ENCODE measurements around the gene HSPB6. TPM values are rescaled to one million over a fixed set of nuclear protein-coding genes. Genes with fewer than 3 reads are reported as not detected.

The HSPB6 gene
- total RNA-seq, 1 experiment from 2014 or later = 0.06 TPM

DNA sequence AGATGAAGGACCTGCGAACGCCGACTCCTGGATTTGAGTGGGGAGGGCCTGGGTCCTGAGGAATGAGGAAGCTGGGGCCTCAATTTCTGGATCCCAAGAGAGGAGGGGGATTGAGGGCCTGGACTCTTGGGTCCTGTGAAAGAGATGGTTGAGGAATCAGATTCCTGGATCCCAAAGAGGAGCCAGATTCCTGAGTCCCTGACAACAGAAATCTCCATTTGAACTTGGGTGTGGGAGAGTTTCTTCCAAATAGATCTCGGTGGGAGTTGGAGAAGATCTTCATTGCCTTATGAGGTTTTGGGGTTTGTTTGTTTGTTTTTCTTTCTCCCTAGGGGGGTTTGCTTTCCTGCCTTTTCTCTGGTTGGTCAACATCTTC lies 10.8 kb downstream of the HSPB6 start:
- no peak for DNase-seq (ENCODE audit: low read depth)

DNA sequence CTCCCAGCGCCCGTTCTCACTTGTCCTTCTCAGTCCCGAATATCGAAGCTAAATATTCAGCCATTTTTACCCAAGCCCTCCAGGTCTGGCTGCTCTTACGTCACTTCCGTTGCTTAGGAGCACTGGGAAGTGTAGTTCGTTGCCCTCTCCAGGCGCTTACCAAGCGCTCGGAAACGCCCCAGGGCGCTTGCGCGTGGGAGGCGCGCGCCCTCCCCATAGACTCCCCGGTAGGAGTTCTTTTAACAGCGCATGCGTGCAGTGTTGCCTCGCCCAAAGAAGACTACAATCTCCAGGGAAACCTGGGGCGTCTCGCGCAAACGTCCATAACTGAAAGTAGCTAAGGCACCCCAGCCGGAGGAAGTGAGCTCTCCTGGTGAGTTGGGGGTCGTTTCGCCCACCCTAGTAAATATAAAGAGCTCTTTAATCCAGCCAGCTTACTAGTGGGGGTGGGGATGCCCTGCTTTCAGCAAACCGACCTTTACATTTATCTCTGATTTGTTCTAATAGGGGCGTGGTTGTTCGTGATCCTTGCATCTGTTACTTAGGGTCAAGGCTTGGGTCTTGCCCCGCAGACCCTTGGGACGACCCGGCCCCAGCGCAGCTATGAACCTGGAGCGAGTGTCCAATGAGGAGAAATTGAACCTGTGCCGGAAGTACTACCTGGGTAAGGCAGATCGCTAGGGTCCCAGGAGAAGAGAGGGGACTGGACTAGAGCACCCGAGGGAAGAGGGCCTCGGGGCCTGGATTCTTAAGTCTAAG lies 11.3 kb downstream of the HSPB6 start, which contains the start of the genes PSENEN and U2AF1L4:
Gene PSENEN (plus strand): TSS at position 324 of the 759 bp plus-strand sequence. CDS start 280 bp downstream, at position 604.
Gene U2AF1L4 (minus strand): TSS at position 91 of the 759 bp plus-strand sequence. CDS start 27 bp downstream, at position 64.
- DNase-seq (ENCODE audit: low read depth) = peak; percentile 99

DNA sequence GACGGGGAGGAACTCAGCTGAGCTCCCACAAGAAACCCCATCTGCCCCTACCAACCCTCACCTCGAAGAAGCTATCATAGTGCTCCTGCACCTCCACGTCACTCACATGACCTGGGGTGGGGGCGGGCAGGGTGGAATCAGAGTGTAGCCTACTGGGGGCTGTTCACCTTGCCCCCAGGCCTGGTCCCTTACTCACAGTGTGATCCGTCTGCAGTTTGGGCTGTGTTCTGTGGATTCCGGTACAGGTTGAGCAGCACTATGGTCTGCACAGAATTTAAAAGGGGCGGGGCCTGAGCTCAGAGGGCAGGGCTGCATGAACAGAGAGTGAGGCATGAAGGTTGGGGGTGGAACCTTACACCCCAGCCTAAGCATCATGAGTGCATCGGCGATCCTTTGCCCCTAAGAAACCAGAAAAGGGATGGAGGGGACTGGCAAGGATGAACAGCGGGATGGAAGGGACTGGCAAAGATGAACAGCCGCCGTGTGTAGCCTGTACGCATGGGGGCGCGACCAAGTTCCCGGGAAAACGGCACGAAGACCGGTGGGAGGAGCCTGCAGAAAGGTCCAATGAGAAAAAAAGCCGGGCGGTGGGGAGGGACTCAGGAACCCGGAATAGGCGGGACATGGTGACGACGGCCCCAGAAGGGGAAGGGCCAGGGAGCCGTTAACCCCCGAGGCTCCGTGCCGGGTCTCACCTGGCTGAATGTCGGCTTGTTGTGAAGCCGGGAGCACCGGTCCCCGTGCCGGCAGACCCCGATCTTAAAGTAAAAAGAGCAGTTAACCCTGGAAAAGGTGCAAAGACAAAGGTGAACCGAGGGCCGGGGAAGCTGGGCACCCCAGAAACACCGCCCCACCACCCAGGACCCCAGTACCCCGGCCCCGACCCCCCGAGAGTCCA lies 12.2 kb downstream of the HSPB6 start:
- peak; percentile 95 for DNase-seq (ENCODE audit: low read depth)

DNA sequence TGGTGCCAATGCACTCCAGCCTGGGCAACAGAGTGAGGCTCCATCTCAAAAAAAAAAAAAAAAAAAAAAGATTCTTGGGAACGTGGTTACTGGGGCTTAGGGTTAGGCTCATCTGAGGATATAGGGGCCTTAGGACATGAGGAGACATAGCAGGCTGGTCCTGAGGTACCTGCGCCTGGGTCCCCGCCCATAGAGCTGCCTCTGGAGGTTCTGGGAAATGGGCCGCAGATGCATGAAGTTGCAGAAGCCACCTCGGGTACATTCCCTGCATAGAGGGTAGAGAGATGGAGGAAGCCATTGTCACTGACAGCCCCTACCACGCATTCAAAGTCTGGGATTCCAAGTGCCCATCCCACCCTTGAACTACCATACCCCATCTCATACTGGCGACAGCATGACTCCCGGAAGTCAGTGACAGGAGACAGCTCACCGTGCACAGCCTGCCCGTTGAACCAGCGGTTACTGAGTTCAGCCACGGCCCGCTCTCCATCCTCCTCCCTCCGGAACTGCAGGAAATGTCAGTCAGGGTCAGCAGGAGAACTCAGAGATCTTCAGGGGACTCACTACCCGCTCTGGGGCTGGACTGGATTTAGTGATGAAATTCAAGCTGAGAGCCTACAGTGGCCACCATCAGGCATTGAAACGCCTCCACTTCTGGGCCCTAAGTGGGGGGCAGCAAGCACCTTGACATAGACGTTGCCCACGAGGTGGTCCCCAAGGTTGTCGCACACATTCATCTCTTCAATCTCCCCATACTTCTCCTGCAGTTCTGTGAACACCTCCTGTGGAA lies 13.0 kb downstream of the HSPB6 start:
- DNase-seq (ENCODE audit: low read depth) = no peak

DNA sequence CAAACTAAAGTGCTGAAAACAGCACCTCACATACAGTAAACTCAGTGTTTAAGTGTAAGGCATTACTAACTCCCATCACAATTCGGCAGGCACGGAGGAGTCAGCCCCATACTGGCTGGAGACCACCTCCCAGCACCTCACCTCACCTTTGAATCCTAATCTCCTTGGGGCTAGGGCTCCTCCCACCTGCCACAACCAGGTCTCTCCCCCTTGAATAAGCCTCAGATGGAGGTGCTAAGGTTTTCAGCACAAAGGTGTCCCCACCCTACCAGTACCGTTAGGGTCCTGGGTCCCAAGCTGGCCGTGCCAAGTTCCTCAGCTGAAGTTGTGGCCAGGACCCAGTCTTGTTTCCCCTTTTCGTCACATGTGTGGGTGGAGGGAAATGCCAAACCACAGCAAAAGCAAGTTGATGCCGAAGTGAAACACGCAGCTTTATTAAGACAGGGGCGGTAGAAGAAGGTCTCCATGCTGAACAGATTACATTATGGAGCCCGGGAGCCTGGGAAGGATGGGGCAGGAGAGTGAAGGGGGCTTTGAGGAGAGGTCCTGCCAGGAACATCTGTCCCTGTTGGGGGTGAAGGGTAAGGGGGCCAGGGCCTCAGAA lies 14.6 kb downstream of the HSPB6 start, which contains the start of gene IGFLR1:
Gene IGFLR1 (minus strand): TSS at position 332 of the 604 bp plus-strand sequence. CDS start 1,272 bp downstream, outside the sequence.
- DNase-seq (ENCODE audit: low read depth) = no peak

DNA sequence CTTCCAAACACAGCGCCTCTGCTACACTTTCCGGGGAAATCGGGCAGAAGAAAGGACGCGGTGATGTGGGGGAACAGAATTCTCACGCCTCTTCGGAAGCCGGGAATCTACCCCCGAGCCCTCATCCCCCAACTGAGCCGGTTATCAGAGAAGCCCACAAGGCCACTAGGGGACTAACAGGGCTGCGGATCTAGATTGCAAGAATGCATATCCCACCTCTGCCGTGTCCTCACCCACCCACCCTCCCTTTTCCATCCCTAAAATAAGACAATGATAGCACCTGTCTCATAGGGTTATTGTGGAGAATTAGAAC lies 15.7 kb downstream of the HSPB6 start:
- DNase-seq (ENCODE audit: low read depth) = no peak

DNA sequence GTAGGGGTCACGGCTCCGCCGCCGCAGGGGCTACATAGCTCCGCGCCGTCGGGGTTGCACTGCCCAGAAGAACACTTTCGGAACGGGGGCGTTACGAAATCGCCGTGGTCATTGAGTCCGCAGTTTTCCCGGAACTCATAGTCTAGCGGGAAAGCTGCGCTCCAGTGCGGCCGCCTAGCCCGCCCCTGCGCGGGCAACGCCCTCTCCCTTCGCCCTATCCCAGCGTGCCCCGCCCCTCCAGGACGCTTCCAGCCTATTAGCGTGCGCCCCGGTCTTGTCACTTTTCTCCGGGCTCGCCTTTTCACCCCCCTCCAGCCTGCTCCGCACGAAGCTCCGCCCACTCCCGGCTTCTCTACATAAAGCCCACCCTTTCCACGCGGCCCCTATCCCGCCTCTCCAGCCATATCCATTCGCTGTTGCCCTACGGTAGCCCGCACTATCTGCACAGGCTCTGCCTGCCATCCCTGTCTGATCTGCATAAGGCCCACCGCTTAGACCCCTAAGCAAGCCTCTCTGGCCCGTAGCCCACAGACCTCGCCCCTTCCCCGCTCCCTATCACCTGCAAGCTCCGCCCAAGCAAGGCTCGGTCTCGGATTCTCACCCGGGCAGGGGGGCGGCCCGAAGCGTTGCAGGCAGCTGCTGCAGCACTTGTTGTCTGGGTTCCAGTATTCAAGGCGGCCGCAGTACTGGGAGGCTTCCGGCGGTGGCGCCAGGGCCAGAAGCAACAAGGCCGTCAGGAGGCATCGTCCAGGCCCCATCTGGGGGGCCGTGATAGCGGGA lies 16.2 kb downstream of the HSPB6 start:
- DNase-seq (ENCODE audit: low read depth) = peak; percentile 99

DNA sequence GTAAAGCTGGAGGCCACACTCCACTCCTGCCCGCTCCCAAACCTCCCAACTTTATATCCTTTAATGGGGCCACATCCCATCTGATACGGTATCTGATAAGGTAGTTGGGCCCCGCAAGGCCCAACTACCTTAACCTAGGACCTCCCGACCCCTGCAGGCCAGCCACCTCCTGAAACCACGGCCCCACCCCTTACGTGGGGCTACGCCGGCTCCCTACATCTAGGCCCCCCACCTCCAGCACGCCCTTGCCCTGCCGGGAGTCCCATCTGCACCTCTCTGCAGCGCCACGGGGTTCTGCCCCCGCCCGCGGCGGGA lies 16.8 kb downstream of the HSPB6 start:
- DNase-seq (ENCODE audit: low read depth) = no peak

DNA sequence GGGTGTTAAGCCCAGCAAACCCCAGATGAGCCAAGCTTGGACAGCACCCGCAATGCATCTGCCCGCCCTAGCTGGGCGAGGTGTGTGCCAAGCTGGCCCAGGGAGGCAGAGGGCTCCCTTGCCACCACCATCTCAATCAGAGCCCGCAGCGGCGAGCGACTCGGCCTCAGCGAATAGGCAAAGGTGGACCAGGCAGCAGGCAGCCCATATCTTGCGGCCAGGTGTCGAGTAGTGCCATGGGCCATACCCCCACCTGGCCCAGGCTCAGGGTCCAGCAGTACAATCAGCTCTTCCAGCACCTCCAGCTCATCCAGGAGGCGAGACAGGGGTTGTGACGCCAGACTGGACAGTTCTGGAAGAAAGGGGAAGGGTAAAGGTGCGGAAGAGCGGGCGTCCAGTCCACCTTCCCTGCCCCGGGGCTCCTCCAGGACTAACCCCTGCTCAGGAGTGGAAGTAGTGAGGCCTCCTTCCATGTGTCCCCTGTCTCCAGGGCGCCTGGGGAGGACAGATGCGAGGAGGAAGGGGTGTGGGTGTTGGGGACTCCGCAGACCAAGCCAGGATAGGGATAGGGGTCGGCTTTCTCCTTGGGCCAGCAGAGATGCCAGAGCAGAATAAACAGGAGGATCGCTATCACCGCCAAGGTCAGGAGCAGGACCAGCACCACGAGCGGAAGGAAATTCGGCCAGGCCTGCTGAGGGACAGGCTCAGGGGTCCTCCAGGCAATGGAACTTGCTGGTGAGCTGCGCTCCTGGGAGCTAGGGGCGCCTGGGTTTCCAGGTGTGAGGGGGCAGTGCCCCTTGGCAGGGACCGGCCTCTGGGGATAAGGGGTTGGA lies 17.3 kb downstream of the HSPB6 start:
- no peak for DNase-seq (ENCODE audit: low read depth)

DNA sequence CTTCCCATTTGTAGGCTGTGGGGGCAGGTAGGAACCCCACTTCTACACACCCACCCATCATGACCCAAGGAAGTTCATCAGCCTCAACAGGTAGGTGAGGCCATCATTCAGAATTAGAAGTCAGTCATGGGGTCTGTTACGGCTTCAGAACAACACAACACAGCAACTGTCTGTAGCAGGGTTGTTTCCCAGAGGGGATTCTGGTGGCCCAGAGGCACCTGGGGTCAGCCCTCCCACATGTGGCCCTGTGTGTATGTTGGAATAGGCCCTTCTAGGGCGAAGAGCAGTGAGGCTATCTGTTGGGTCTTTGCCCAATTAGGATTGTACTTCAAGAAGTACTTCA lies 18.0 kb downstream of the HSPB6 start:
- DNase-seq (ENCODE audit: low read depth) = no peak

DNA sequence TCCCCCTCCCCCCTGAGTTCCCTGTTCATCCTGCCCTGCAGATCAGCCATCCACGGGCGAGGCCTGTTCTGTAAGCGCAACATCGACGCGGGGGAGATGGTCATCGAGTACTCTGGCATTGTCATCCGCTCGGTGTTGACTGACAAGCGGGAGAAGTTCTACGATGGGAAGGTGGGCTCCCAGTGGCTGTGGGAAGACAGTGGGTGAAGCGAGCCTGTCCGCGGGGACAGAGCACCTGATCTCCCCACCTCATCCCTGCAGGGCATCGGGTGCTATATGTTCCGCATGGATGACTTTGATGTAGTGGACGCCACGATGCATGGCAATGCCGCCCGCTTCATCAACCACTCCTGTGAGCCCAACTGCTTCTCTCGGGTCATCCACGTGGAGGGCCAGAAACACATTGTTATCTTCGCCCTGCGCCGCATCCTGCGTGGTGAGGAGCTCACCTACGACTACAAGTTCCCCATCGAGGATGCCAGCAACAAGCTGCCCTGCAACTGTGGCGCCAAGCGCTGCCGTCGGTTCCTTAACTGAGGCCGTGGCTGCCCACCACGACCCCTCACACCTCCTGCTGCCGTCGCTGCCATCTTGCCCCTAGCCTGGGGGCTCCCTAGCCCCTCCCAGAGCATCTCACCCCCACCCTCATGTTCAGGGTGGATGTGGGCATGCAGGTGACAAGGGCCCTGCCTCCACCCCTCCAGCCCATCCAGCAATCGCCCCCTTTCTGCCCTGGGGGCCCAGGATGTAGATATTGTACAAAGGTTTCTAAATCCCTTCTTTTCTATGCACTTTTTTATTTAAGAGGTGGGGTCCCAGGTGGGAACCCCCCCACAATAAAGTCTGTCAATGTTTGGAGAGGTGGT lies 18.6 kb downstream of the HSPB6 start:
- no peak for DNase-seq (ENCODE audit: low read depth)

DNA sequence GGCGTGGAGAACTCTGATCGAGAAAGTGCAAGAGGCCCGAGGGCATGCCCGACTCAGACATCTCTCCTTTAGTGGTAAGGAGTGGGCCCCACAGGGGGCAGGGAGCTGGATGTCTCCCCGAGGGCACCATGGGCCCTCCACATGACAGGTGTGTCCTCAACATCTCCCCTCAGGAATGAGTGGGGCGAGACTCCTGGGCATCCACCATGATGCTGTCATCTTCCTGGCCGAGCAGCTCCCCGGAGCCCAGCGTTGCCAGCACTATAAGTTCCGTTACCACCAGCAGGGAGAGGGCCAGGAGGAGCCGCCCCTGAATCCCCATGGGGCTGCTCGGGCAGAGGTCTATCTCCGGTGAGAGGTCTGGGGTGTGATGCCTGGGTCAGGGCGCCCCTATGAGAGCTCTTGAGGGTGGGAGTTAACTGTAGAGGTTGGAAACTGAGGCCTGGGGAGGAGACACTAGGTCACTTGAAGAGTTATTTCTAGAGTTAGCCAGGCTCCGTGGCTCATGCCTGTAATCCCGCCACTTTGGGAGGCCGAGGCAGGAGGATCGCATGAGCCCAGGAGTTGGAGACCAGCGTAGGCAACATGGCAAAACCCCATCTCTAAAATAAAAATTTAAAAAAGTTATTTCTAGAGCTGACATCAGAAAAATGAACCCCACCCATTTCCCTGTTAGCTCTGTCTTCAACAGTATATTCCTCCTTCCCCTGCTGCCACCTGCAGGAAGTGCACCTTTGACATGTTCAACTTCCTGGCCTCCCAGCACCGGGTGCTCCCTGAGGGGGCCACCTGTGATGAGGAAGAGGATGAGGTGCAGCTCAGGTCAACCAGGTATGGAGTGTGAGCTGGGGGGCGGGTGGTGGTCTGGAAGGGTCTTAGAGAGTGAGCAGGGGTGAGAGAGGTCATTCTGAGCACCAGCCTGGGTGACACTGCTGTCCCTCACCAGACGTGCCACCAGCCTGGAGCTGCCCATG lies 19.6 kb downstream of the HSPB6 start:
- DNase-seq (ENCODE audit: low read depth) = no peak

DNA sequence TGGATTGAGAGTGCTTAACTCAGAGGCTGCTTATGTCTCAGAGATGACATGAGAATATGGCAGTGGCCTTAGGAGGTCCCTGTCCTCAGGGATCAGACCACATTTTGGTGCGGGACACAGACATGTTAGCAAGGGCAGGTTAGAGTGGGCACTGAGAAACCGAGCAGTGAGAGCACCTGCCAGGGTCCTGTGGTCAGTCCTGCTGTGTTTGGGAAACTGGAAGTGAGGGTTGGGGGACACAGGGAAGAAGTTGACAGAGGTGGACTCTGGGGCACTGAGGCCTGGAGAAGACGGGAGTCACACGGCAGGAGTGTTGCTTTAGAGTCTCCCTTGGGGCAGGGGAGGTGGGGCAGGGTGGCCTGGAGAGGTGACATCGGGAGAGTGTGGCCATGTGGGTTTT lies 21.9 kb downstream of the HSPB6 start:
- DNase-seq (ENCODE audit: low read depth) = no peak

DNA sequence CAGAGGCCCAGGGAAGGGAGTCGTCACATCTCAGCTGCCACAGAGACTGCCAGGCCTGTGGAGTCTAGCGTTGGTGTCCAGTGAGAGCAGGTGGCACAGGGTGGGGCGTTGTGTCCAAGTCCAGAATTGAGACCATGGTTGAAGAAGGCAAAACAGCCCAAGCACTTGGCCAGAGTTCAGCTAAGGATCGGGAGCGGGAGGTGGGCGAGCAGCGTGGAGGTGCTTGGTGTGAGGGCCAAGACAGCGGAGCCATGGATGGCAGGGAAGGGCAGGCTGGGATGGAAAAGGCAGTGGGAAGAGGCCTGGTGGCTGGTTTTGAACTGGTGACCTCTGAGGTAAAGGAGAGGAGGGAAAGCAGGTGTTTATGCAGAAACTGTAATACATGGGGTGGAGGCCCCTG lies 22.6 kb downstream of the HSPB6 start:
- DNase-seq (ENCODE audit: low read depth) = no peak

DNA sequence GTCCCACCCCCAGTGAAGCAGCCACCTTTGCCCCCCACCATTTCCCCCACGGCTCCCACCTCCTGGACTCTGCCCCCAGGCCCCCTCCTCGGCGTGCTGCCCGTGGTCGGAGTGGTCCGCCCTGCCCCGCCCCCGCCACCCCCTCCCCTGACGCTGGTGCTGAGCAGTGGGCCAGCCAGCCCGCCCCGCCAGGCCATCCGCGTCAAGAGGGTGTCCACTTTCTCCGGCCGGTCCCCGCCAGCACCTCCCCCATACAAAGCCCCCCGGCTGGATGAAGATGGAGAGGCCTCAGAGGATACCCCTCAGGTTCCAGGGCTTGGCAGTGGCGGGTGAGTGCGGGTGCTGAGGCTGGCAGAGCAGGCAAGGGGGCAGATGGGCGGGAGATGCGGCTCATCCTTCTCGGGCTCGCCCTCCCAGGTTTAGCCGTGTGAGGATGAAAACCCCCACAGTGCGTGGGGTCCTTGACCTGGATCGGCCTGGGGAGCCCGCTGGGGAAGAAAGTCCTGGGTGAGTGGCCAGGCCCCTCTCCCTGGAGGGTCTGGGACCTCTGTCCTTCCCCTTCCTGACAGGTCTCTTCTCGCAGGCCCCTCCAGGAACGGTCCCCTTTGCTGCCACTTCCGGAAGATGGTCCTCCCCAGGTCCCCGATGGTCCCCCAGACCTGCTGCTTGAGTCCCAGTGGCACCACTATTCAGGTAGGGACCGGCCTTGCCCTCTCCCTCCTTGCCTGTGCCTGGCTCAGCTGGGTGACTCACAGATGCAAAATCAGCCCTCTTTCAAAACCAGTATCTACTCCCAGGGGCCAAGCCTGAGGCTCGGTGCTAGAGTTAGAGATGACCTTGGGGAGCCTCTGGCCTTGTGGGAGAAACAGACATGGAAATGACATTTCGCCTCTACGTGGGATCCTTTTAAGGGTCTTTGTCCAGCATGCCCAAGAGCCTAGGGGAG lies 23.4 kb downstream of the HSPB6 start:
- DNase-seq (ENCODE audit: low read depth) = no peak

DNA sequence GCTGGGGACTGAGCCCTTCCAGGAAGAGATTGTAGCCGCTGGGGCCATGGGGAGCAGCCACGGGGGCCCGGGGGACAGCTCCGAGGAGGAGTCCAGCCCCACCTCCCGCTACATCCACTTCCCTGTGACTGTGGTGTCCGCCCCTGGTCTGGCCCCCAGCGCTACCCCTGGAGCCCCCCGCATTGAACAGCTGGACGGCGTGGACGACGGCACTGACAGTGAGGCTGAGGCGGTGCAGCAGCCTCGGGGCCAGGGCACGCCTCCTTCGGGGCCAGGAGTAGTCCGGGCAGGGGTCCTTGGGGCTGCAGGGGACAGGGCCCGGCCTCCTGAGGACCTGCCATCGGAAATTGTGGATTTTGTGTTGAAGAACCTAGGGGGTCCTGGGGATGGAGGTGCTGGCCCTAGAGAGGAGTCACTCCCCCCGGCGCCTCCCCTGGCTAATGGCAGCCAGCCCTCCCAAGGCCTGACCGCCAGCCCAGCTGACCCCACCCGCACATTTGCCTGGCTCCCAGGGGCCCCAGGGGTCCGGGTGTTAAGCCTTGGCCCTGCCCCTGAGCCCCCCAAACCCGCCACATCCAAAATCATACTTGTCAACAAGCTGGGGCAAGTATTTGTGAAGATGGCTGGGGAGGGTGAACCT lies 24.2 kb downstream of the HSPB6 start:
- DNase-seq (ENCODE audit: low read depth) = no peak
